Stimulated activated CD8-positive, alpha-beta memory T cell treated with anti-CD3 and anti-CD28 coated beads, Interleukin-4, amount 100 ng/mL, for 1 hour (primary cell): ENCODE measurements around the gene CHKA.

Source experiments
- DNase-seq, 2 donors: peaks; one replicate each; pipeline ENCODE4 v3.0.0-alpha.2; 2020; ENCODE audit warnings: low read depth in 2 of 2, low spot score in 1 of 2

The CHKA gene

DNA sequence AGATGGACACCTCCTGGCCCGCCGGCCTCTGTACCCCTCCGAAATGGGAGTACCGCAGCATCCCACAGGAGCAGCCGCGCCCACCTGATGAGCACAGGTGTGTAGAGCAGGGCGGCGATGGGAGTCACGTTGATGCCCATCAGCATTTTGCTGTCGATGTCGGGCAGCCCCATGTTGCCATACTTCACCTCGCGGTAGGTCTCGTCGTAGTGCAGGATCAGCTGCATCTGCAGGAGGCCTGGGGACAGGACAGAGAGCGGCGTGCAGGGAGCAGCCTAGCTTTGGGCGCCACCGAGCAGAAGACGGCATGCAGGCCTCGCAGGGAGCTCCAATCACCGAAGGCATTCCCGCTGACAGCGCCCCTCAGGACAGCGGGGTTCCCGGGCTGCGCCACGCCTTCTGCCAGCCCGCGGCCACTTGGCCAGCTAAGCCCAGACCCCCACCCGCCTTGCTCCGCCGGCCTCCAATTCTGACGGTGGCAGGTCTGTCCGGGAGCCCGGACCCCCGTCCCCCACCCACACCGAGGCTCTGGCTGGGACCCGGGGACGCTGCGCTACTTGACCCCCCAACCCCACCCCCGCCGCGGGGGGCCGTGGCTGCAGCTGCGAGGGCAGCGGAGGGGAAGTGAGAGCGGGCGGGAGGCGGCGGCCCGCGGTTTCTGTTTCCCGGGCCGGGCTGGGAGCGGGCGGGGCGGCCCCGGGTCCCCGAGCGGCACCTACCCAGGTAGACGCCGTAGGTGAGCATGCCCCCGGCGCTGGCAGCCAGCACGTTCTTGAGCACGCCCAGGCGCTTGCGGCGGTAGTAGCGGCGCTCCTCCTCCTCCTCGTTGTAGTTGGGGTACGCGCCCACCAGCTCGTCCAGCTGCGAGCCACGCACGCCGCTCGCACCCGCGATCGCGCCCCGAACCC, 118.0 kb downstream of the CHKA start:
- peak in 1 of 2 donors; percentile 23 for DNase-seq
